ENCODE results near the gene RPIA.

RPIA gene

GRCh38 chr2:88651646-88652045 is 39.8 kb upstream of the RPIA start:
- H4K20me1 ChIP-seq (ENCODE audit: insufficient read depth, low read length): no peaks in the 10 kb centered on the region
- no peak overlapping the region for H3K4me2 ChIP-seq (ENCODE audit: low read length)
- H3K9me2 ChIP-seq (ENCODE audit: low read depth, low read length): no peaks in the 10 kb centered on the region
- H3K4me3 ChIP-seq (ENCODE audit: low read depth, low read length, poor library complexity, severe bottlenecking): no peak overlapping the region
- H3K4me1 ChIP-seq (ENCODE audit: insufficient read depth, low read length, severe bottlenecking): no peaks in the 10 kb centered on the region
- H3K27me3 ChIP-seq (ENCODE audit: insufficient read depth, low read length): no peaks in the 10 kb centered on the region
- TF ChIP-seq EZH2 (IDR thresholded peaks at IDR 0.05; ENCODE audit: borderline replicate concordance, low read length) (no peak), CTCF (IDR thresholded peaks at IDR 0.05; ENCODE audit: low read length) (no peak)
- no peaks in the 10 kb centered on the region for H3K36me3 ChIP-seq (ENCODE audit: insufficient read depth, low read length)
- H3K9me3 ChIP-seq (ENCODE audit: low read length): no peaks in the 10 kb centered on the region
- no peaks in the 10 kb centered on the region for H3F3A ChIP-seq (ENCODE audit: insufficient read depth, low read length)
- no peaks in the 10 kb centered on the region for H3K79me2 ChIP-seq (ENCODE audit: insufficient read depth, low read length)
- no peak overlapping the region for H3K9ac ChIP-seq (ENCODE audit: low read length)
- no peak overlapping the region for H2AFZ ChIP-seq (ENCODE audit: low read length)
- H3K27ac ChIP-seq (ENCODE audit: low read depth, low read length, poor library complexity, severe bottlenecking): no peak overlapping the region

GRCh38 chr2:88654714-88655113 is 36.8 kb upstream of the RPIA start:
- no peak overlapping the region for H2AFZ ChIP-seq (ENCODE audit: low read length)

GRCh38 chr2:88656690-88657089 is 34.8 kb upstream of the RPIA start:
- Histone ChIP-seq H2AFZ (ENCODE audit: low read length) (no peak overlapping the region), H3K27ac (ENCODE audit: low read depth, low read length, poor library complexity, severe bottlenecking) (no peak overlapping the region), H3K4me1 (ENCODE audit: insufficient read depth, low read length, severe bottlenecking) (no peaks in the 10 kb centered on the region), H3K4me3 (ENCODE audit: low read depth, low read length, poor library complexity, severe bottlenecking) (no peak overlapping the region), H3K36me3 (ENCODE audit: insufficient read depth, low read length) (no peaks in the 10 kb centered on the region), H3K4me2 (ENCODE audit: low read length) (no peak overlapping the region), H3K9ac (ENCODE audit: low read length) (no peak overlapping the region), H3K9me2 (ENCODE audit: low read depth, low read length) (no peaks in the 10 kb centered on the region), H3F3A (ENCODE audit: insufficient read depth, low read length) (no peaks in the 10 kb centered on the region), H3K9me3 (ENCODE audit: low read length) (no peaks in the 10 kb centered on the region), H4K20me1 (ENCODE audit: insufficient read depth, low read length) (no peaks in the 10 kb centered on the region), H3K79me2 (ENCODE audit: insufficient read depth, low read length) (no peaks in the 10 kb centered on the region), H3K27me3 (ENCODE audit: insufficient read depth, low read length) (no peaks in the 10 kb centered on the region)
- TF ChIP-seq EZH2 (IDR thresholded peaks at IDR 0.05; ENCODE audit: borderline replicate concordance, low read length) (no peak), CTCF (IDR thresholded peaks at IDR 0.05; ENCODE audit: low read length) (no peak)

More at GRCh38 chr2:88654714-88655113, 36.8 kb upstream of the RPIA start:
- Histone ChIP-seq H4K20me1 (ENCODE audit: insufficient read depth, low read length) (no peaks in the 10 kb centered on the region), H3K4me3 (ENCODE audit: low read depth, low read length, poor library complexity, severe bottlenecking) (no peak overlapping the region), H3K27me3 (ENCODE audit: insufficient read depth, low read length) (no peaks in the 10 kb centered on the region), H3K36me3 (ENCODE audit: insufficient read depth, low read length) (no peaks in the 10 kb centered on the region), H3K4me2 (ENCODE audit: low read length) (no peak overlapping the region), H3K4me1 (ENCODE audit: insufficient read depth, low read length, severe bottlenecking) (no peaks in the 10 kb centered on the region), H3K79me2 (ENCODE audit: insufficient read depth, low read length) (no peaks in the 10 kb centered on the region), H3K9me3 (ENCODE audit: low read length) (no peaks in the 10 kb centered on the region), H3F3A (ENCODE audit: insufficient read depth, low read length) (no peaks in the 10 kb centered on the region), H3K9ac (ENCODE audit: low read length) (no peak overlapping the region), H3K9me2 (ENCODE audit: low read depth, low read length) (no peaks in the 10 kb centered on the region), H3K27ac (ENCODE audit: low read depth, low read length, poor library complexity, severe bottlenecking) (no peak overlapping the region)
- TF ChIP-seq EZH2 (IDR thresholded peaks at IDR 0.05; ENCODE audit: borderline replicate concordance, low read length) (no peak), CTCF (IDR thresholded peaks at IDR 0.05; ENCODE audit: low read length) (no peak)

Data from OCI-LY1 (cell line).